Dendritic cell treated with granulocyte-macrophage colony-stimulating factor and Interleukin-4, amounts not matched to agents 40 ng/mL and 50 ng/mL, for 4 days (primary cell): ENCODE results near the gene UPB1.
A peak's percentile ranks its signal among the peaks of the same experiment; 100 is the strongest.

Experiments
- H3K27ac Mint-ChIP-seq: one replicate; pipeline ENCODE4 v1.8.0; 2022; ENCODE audit warnings: mild to moderate bottlenecking, mixed read lengths
- H3K27me3 Mint-ChIP-seq: one replicate; pipeline ENCODE4 v1.8.0; 2022; ENCODE audit warnings: mild to moderate bottlenecking, mixed read lengths
- H3K36me3 Mint-ChIP-seq: one replicate; pipeline ENCODE4 v1.8.0; 2022; ENCODE audit warnings: low read depth, mixed read lengths
- H3K4me1 Mint-ChIP-seq: one replicate; pipeline ENCODE4 v1.8.0; 2022; ENCODE audit warnings: low read depth, mixed read lengths
- H3K4me3 Mint-ChIP-seq: one replicate; pipeline ENCODE4 v1.8.0; 2022; ENCODE audit warnings: mild to moderate bottlenecking, moderate library complexity, mixed read lengths
- H3K9me3 Mint-ChIP-seq: one replicate; pipeline ENCODE4 v1.8.0; 2022; ENCODE audit warnings: mixed read lengths
- intact Hi-C: fragments of 100-400 bp; cut with micrococcal nuclease; formaldehyde crosslinking; loops from one replicate; pipeline ENCODE4 v1.15.0; 2022

Gene UPB1

DNA sequence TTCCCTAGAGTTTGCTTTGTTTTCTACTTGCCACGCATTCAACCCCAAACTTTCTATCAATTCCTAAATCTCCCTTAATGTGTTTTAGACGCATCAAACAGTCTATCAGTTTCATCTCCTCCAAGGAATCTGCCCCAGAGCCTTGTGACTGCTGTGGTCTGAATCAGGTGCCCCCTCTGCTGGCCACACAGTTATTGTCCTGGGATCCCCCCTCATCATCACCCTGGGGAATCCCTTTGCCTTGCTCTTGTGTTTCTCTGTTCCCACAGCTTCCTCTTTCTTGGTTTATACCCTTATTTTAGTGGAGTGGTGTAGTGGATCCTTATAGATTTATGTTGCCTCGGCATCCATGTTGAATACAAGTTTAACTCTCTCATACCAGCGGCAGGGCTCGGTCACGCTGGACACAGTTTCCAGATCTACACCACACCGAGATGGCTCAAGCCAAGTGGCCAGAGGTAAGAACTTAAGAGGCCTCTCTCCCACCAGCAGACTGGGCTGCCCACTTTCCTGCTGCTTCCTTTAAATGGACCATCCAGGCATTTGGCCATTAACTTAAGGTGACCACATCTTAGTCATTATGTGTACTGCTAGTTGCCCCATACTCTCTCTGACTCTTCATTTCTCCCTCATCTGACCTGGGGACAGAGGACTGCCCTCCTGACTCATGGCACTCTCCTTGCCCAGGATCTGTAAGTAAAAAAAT lies 8.2 kb downstream of the UPB1 start:
- peak overlapping the region; percentile 15 for H3K27ac Mint-ChIP-seq
- peaks cover 56% of the 10 kb centered on the region for H3K4me1 Mint-ChIP-seq
- peaks cover 11% of the 10 kb centered on the region for H3K27me3 Mint-ChIP-seq
- intact Hi-C loops, result loop anchor here (2.0 kb wide), 1 partner anchor 80 kb away; no protein-coding TSS in a partner anchor
- H3K36me3 Mint-ChIP-seq, result no peaks in the 10 kb centered on the region
- H3K9me3 Mint-ChIP-seq, result no peaks in the 10 kb centered on the region
- H3K4me3 Mint-ChIP-seq, result no peak overlapping the region

DNA sequence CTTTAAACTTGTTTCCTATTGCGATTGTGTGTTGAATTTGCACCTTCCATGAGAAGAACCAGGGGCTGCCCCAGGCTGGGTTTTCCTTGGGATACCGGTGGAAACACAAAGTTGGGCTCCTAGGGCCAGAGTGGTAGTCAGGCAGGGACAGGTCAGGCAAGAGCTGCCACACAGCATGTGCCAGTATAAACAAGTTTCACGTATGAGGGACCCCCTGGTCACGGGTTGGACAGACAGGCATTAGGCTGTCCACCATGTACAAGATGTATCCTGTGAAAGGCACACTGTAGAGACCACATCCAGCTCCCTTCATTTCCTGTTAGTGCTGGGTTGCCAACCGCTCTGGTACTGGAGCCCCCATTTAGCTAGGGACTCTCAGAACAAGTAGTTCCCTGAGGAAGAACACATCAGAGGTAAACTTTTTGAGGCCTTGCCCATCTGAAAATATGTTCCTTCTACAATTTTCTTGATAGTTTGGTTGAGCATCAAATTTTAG lies 8.8 kb downstream of the UPB1 start:
- Mint-ChIP-seq H3K27ac (peak overlapping the region; percentile 15), H3K4me1 (peaks cover 54% of the 10 kb centered on the region), H3K4me3 (no peak overlapping the region), H3K27me3 (peaks cover 11% of the 10 kb centered on the region), H3K9me3 (no peaks in the 10 kb centered on the region), H3K36me3 (no peaks in the 10 kb centered on the region)
- intact Hi-C loops, result loop anchor here (2.0 kb wide), 1 partner anchor 81 kb away; no protein-coding TSS in a partner anchor

DNA sequence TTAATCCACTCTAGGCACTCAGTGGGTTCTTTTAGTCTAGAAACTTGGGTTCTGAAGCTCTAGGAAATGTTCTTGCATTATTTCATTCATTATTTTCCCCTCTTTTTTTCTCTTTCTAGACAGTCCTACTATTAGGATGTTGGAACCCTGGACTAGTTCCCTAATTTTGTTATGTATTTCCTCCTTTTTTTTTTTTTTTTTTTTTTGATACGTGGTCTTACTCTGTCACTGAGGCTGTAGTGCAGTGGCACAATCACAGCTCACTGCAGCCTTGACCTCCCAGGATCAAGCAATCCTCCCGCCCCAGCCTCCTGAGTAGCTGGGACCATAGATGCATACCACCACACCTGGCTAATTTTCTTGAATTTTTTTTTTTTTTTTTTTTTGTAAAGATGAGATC lies 9.4 kb downstream of the UPB1 start:
- no peak overlapping the region for H3K27ac Mint-ChIP-seq
- H3K9me3 Mint-ChIP-seq, result no peaks in the 10 kb centered on the region
- no peaks in the 10 kb centered on the region for H3K36me3 Mint-ChIP-seq
- H3K27me3 Mint-ChIP-seq, result peaks cover 9% of the 10 kb centered on the region
- intact Hi-C loops, result no loop called here
- H3K4me3 Mint-ChIP-seq, result no peak overlapping the region
- H3K4me1 Mint-ChIP-seq, result peaks cover 59% of the 10 kb centered on the region

DNA sequence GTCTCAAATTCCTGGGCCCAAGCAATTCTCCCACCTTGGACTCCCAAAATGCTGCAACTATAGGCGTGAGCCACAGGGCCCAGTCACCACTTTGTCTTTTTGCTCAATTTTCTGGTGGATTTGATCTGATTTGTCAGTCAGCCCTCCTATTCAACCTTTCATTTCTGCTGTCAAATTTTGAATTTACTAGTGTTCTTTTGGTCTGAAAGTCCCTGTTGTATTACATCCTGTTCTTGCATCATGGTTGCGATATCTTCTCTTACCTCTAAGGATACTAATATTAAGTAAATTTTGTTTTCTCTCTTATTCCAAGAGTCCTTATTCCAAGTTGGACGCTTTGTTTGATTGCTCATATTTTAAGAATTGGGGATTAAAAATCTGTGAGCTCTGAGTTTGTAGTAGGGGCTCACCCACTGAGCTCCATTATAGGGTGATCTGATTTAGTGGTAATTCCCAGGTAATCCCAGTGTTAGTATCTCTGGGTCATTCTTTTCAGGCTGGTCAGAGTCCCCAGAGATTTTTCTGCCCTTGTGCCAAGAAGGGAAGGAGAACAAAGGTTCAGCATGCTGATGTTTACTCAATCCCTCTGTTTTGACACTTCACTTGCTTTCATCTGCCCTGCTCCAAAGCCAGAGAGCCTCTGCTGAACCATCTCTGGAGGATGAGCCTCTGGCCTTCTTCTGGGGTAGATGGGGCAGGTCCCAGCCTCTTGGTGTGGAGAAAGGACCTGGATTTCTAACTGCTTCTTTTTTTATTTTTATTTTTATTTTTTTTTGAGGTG lies 10.0 kb downstream of the UPB1 start:
- Mint-ChIP-seq H3K27me3 (peaks cover 8% of the 10 kb centered on the region), H3K36me3 (no peaks in the 10 kb centered on the region), H3K4me1 (peaks cover 60% of the 10 kb centered on the region), H3K9me3 (no peaks in the 10 kb centered on the region), H3K27ac (no peak overlapping the region), H3K4me3 (no peak overlapping the region)
- intact Hi-C loops, result no loop called here

DNA sequence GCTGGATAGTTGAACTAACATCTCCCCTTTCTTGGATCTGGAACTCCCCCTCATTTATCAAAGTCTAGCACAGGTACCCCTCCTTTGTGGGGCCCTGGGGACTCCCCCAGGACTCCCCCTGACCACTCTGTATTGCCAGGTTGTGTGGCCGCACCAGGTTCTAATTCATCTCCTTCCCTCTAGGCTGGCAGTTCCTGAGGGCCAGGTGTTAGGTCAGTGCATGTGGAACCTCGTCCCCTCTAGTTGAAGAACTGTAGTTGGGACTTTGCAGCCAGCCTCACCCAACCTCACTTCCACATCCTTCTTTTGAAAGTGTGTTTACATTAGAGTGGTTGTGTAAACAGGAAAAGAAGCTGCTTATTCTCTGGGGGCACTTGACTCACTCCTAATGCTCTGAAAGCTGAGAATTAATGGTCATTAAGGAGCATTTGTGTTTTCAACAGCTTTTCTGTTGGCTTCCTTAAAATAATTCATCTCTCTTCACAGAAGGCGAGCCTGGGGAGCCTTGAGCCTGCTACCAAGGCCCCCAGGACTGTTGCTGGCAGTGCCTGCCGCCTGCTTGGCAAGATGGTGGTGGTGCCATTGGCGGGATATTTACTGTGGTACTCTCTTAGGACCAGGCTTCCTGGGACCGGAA lies 11.8 kb downstream of the UPB1 start:
- Mint-ChIP-seq H3K27ac (peak overlapping the region; percentile 32), H3K36me3 (no peaks in the 10 kb centered on the region), H3K9me3 (no peaks in the 10 kb centered on the region), H3K27me3 (peaks cover 9% of the 10 kb centered on the region), H3K4me3 (no peak overlapping the region), H3K4me1 (peaks cover 78% of the 10 kb centered on the region)
- intact Hi-C loops, result no loop called here

DNA sequence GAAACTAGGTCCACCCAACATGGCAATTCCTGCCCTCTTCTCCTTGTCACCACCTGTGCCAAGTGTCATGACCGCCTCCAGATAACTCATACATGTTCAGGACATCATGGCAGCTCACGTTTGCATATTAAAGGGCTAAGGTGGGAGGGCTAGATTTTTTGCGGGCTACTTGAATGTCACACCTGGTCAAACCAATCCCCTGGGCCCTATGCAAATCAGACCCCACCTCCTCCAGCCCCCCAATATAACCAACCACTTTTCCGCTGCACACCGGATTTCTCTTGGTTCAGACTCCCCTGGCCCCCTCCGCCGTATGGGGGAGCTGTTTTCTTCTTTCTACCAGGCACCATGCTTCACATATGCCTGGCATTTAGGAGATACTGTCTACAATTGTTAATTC lies 12.6 kb downstream of the UPB1 start:
- intact Hi-C loops, result no loop called here
- H3K27me3 Mint-ChIP-seq, result peaks cover 9% of the 10 kb centered on the region
- H3K27ac Mint-ChIP-seq, result no peak overlapping the region
- H3K9me3 Mint-ChIP-seq, result no peaks in the 10 kb centered on the region
- H3K4me1 Mint-ChIP-seq, result peaks cover 77% of the 10 kb centered on the region
- no peaks in the 10 kb centered on the region for H3K36me3 Mint-ChIP-seq
- H3K4me3 Mint-ChIP-seq, result no peak overlapping the region

DNA sequence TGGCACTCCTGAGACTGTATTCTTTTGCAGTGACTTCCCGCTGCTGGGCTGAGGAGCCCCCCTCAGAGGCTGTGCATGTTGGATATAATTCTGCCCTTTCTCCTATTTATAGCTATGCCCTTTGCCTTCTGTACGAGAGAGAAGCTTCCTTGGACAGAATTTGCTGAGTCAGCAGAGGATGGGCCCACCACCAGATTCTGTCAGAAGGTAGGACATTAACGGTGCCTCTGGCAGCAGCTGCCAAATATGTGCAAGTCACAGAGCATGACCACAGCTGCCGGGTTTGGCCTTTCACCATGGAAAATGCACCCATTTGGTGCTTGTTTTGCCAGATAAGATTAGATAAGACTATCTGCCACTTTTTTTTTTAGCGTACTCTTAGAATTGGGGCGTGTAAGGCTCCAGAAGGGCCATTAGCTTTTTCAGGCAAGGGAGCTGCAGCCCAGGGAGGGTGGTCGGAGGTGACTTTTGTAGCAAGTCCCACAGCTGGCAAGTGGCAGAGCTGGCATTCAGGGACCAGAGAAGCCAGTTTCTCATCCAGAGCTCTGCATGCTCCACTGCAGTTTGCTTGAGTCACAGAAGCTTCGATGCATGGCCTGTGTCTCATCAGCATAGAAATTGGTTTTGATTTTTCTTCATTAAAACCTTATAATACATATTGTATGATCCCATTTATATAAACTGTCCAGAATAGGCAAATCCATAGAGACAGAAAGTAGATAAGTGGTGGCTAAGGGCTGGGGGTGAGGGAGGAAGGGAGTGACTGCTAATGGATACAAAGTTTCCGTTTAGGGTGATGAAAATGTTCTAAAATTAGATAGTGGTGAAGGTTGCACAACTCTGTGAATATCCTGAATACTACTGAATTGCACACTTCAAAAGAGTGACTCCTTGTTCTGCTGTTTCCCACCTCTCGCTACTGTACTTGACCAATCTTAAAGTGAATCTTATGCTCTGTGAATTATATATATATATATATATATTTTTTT lies 15.8 kb downstream of the UPB1 start:
- intact Hi-C loops, result no loop called here
- Mint-ChIP-seq H3K27me3 (peaks cover 7% of the 10 kb centered on the region), H3K4me1 (peaks cover 77% of the 10 kb centered on the region), H3K36me3 (no peaks in the 10 kb centered on the region), H3K27ac (peak overlapping the region; percentile 45), H3K9me3 (no peaks in the 10 kb centered on the region), H3K4me3 (no peak overlapping the region)

DNA sequence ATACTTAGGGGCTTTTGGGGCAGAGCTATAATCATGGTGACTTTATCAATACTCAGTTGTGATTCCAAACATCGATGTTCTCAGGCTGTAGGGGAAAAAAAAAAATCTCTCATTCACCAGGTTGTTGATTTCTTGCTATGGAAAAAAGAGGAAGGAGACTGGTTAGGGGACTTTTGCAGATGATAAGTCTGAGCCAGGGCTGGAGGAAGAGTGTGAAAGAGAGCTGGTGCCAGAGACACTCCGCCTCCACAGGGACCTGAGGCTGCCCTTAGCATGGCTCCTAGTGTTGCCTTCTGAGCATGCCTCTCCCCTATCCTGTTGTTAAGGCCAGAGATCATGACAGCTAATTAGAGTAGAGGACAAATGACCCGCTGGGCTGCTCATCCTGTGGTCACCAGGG lies 16.9 kb downstream of the UPB1 start:
- Mint-ChIP-seq H3K4me1 (peaks cover 78% of the 10 kb centered on the region), H3K36me3 (no peaks in the 10 kb centered on the region), H3K27me3 (peaks cover 5% of the 10 kb centered on the region), H3K9me3 (no peaks in the 10 kb centered on the region), H3K4me3 (no peak overlapping the region), H3K27ac (peak overlapping the region; percentile 39)
- intact Hi-C loops, result no loop called here

DNA sequence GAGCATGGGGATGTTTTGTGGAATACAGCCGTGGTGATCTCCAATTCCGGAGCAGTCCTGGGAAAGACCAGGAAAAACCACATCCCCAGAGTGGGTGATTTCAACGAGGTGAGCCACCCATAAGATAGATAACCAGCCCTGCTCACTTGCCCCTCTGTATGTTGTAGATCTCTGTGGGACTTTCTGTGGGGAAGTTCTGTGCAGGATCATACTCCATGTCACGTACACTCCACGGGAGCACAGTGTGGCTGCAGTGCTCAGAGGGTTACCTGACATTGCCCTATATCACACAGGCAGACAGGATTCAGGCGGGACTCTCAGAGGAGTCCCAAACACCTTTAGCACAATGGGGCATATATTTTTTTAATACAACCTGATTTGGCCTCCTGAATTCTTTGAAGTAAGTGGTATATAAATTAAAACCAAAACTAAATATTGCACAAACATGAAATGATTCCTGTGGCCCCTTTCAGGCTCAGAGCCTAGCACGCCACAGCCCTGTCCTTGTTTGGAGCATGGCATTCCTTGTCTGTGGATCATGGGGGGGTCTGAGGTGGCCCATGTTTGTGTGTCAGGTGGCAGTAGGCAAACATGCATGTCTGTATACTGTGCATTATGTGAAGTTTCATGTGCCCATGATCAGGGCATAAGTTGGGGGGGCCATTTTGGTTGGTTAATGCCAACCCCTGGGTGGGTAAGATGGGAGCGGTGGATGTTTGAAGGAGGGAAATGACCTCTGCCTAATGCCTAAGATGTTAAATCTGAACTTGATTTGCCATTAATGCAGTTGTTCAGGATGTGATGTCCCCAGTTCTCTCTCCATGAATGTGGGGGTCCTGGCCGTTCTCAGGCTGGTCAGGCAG lies 18.5 kb downstream of the UPB1 start:
- no peaks in the 10 kb centered on the region for H3K9me3 Mint-ChIP-seq
- H3K36me3 Mint-ChIP-seq, result no peaks in the 10 kb centered on the region
- H3K4me1 Mint-ChIP-seq, result peaks cover 76% of the 10 kb centered on the region
- no peak overlapping the region for H3K27ac Mint-ChIP-seq
- H3K4me3 Mint-ChIP-seq, result no peak overlapping the region
- H3K27me3 Mint-ChIP-seq, result peaks cover 7% of the 10 kb centered on the region
- intact Hi-C loops, result no loop called here

DNA sequence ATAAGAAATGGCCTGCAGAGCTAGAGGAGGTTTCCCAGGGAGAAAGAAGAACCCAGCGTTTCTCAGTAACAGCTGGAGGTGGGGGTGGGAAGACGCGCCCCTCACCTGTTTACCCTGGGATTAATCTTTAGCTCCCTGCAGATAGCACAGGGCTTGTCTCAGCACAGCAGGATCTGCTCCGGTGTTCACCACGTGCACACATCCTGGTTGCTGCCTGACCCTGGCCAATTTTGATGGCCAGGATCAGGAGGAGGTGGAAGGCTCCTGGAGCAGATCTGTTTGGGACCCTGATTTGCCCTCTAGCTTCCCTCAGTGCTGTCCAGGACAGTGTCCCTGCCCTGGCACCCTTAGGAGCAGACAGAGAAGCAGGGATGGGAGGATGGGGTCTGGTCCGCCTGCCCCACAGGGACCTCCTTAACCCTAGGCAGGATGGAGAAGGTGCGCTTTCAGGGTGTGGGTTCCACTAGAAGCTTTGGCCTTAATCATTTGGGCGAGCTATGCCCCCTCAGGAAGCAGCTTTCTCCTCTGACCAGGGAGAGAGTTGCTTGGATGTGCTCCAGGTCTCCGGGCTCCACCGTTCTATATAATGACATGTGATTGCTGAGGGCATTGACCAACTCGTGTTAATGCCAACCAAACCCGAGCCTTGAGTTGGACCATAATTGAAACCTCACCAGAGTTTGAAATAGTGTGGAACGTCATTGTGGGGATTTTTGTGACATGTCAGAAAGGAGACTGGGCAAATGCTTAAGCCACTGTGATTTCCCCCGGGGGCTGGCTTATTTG lies 19.3 kb downstream of the UPB1 start:
- Mint-ChIP-seq H3K27me3 (peaks cover 9% of the 10 kb centered on the region), H3K9me3 (no peaks in the 10 kb centered on the region), H3K4me1 (peaks cover 74% of the 10 kb centered on the region), H3K27ac (no peak overlapping the region), H3K36me3 (no peaks in the 10 kb centered on the region), H3K4me3 (no peak overlapping the region)
- intact Hi-C loops, result no loop called here

DNA sequence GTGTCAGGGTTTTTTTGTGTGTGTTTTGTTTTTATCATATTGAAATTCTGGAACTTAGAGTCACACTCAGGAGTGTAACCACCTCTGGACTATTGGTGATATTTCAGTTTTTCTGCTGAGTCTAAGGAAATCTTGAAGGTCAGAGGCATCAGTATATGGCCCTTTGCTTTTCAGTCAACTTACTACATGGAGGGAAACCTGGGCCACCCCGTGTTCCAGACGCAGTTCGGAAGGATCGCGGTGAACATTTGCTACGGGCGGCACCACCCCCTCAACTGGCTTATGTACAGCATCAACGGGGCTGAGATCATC lies 19.9 kb downstream of the UPB1 start:
- peaks cover 9% of the 10 kb centered on the region for H3K27me3 Mint-ChIP-seq
- intact Hi-C loops, result no loop called here
- H3K4me1 Mint-ChIP-seq, result peaks cover 79% of the 10 kb centered on the region
- no peaks in the 10 kb centered on the region for H3K9me3 Mint-ChIP-seq
- H3K27ac Mint-ChIP-seq, result no peak overlapping the region
- H3K36me3 Mint-ChIP-seq, result no peaks in the 10 kb centered on the region
- H3K4me3 Mint-ChIP-seq, result no peak overlapping the region

DNA sequence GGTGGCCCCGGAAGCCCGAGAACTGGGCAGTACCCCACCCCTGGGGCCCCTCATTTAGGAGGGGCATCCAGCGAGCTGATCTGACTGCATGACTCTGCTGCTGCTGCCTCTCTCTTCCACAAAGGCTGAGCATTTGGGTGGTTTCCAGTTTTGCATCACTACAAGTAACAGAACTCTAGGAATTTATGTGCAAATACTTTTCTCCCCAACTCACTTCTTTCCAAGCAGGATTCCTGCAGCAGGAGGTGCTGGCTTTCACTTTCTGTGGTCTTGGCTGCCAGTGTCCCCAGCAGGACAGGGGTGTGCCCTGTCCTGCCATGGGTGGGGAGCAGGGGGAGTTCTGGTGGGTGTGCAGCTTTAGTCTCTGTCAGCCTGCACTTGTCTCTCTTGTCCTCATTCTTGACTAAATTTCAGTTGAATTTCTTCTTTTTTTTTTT lies 21.2 kb downstream of the UPB1 start:
- H3K9me3 Mint-ChIP-seq, result no peaks in the 10 kb centered on the region
- peak overlapping the region; percentile 59 for H3K4me3 Mint-ChIP-seq
- H3K27ac Mint-ChIP-seq, result peak overlapping the region; percentile 61
- peaks cover 67% of the 10 kb centered on the region for H3K4me1 Mint-ChIP-seq
- intact Hi-C loops, result no loop called here
- no peaks in the 10 kb centered on the region for H3K36me3 Mint-ChIP-seq
- peaks cover 4% of the 10 kb centered on the region for H3K27me3 Mint-ChIP-seq
